ENCODE measurements around the gene GDI2. TPM values are rescaled to one million over a fixed set of nuclear protein-coding genes. Genes with fewer than 3 reads are reported as not detected.

The GDI2 gene
- polyA plus RNA-seq, 1 donor (not counting 4 experiments of a cell fraction or from before 2014, with no cell fraction given) = 293 TPM

- H3K27me3 ChIP-seq (ENCODE audit: control insufficient read depth, extremely low read depth, insufficient read depth, low read length) = no peaks in the 10 kb centered on the region
- FAIRE-seq (no peak), DNase-seq (ENCODE audit: low read depth, low spot score) (no peak)
- no peaks in the 10 kb centered on the region for H3K4me1 ChIP-seq (ENCODE audit: control insufficient read depth, extremely low read depth, insufficient read depth, low read length)
- TF ChIP-seq EZH2 (IDR thresholded peaks at IDR 0.05; ENCODE audit: low read length) (no peak), CTCF (optimal IDR thresholded peaks at IDR 0.05 in 1 of 3, IDR thresholded peaks at IDR 0.05 in 1 of 3, conservative IDR thresholded peaks at IDR 0.05 in 1 of 3; ENCODE audit: extremely low read depth in 1 of 3, insufficient read depth in 2 of 3, low read length in 3 of 3) (no peak)
- no peaks in the 10 kb centered on the region for H3K9me1 ChIP-seq (ENCODE audit: control insufficient read depth, extremely low read depth, insufficient read depth, low read length)
- no peaks in the 10 kb centered on the region for H3K9me3 ChIP-seq (ENCODE audit: control insufficient read depth, low read depth, low read length)
- dilution Hi-C loops (cut with MboI; ENCODE audit: extremely low pct_ligation_motif_present, low sequenced_read_pairs) = no loop called here
- H2AFZ ChIP-seq (ENCODE audit: control insufficient read depth, low read length) = no peak overlapping the region
- H3K9ac ChIP-seq (ENCODE audit: control insufficient read depth, extremely low read depth, insufficient read depth, low read length) = no peak overlapping the region
- no peak overlapping the region for H3K4me2 ChIP-seq (ENCODE audit: control insufficient read depth, extremely low read depth, insufficient read depth, low read depth, low read length)
- no peak overlapping the region for H3K27ac ChIP-seq (ENCODE audit: control insufficient read depth, insufficient read depth, low read length)
- H3K79me2 ChIP-seq (ENCODE audit: control insufficient read depth, insufficient read depth, low read length) = no peaks in the 10 kb centered on the region
- H3K36me3 ChIP-seq (ENCODE audit: control insufficient read depth in 2 of 2, extremely low read depth in 1 of 2, insufficient read depth in 2 of 2, low read length in 2 of 2) = peaks cover 13 to 23% of the 10 kb centered on the region in 2 experiments
- no peak overlapping the region for H3K4me3 ChIP-seq (ENCODE audit: control insufficient read depth in 2 of 3, extremely low read depth in 1 of 3, insufficient read depth in 2 of 3, low read depth in 1 of 3, low read length in 3 of 3)
- peaks cover 2% of the 10 kb centered on the region for H4K20me1 ChIP-seq (ENCODE audit: control insufficient read depth, extremely low read depth, insufficient read depth, low read length)
Observed at GRCh38 chr10:5741276-5741675, 72.0 kb downstream of the GDI2 start.

DNA sequence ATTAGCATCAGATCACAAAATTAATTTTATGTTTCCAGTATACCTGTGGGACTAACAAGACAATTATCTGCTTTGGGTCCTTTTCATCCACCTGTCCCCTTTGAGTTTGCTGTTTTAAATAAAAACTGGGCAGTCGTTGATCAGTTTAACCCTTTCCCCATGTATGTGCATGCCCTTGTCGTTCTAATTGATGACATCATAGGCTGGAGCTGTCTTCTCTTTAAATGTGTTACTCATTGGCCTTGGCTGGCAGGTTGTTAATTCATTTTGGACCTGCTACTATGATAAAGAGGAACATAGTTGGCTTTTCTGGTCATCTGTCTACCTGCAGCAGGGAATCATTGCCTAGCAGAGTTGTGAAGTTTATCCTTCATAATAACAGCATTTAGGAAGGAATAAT is 74.8 kb downstream of the GDI2 start:
- TF ChIP-seq CTCF (optimal IDR thresholded peaks at IDR 0.05 in 1 of 3, IDR thresholded peaks at IDR 0.05 in 1 of 3, conservative IDR thresholded peaks at IDR 0.05 in 1 of 3; ENCODE audit: extremely low read depth in 1 of 3, insufficient read depth in 2 of 3, low read length in 3 of 3) = no peak
- no peak for TF ChIP-seq EZH2 (IDR thresholded peaks at IDR 0.05; ENCODE audit: low read length)
- no peak for DNase-seq (ENCODE audit: low read depth, low spot score)
- dilution Hi-C loops (cut with MboI; ENCODE audit: extremely low pct_ligation_motif_present, low sequenced_read_pairs) = no loop called here
- Histone ChIP-seq H3K79me2 (ENCODE audit: control insufficient read depth, insufficient read depth, low read length) (no peaks in the 10 kb centered on the region), H3K4me3 (ENCODE audit: control insufficient read depth in 2 of 3, extremely low read depth in 1 of 3, insufficient read depth in 2 of 3, low read depth in 1 of 3, low read length in 3 of 3) (no peak overlapping the region), H3K4me1 (ENCODE audit: control insufficient read depth, extremely low read depth, insufficient read depth, low read length) (no peaks in the 10 kb centered on the region), H3K27me3 (ENCODE audit: control insufficient read depth, extremely low read depth, insufficient read depth, low read length) (no peaks in the 10 kb centered on the region), H3K9ac (ENCODE audit: control insufficient read depth, extremely low read depth, insufficient read depth, low read length) (no peak overlapping the region), H3K27ac (ENCODE audit: control insufficient read depth, insufficient read depth, low read length) (no peak overlapping the region), H2AFZ (ENCODE audit: control insufficient read depth, low read length) (no peak overlapping the region), H3K36me3 (ENCODE audit: control insufficient read depth in 2 of 2, extremely low read depth in 1 of 2, insufficient read depth in 2 of 2, low read length in 2 of 2) (peaks cover 11 to 15% of the 10 kb centered on the region in 2 experiments), H3K9me3 (ENCODE audit: control insufficient read depth, low read depth, low read length) (no peaks in the 10 kb centered on the region), H3K4me2 (ENCODE audit: control insufficient read depth, extremely low read depth, insufficient read depth, low read depth, low read length) (no peak overlapping the region), H4K20me1 (ENCODE audit: control insufficient read depth, extremely low read depth, insufficient read depth, low read length) (no peaks in the 10 kb centered on the region), H3K9me1 (ENCODE audit: control insufficient read depth, extremely low read depth, insufficient read depth, low read length) (no peaks in the 10 kb centered on the region)
- FAIRE-seq = no peak

Data from keratinocyte (primary cell).